Thoracic aorta (tissue), 2 donors: ENCODE measurements around the gene CLDN3. TPM values are rescaled to one million over a fixed set of nuclear protein-coding genes. Genes with fewer than 3 reads are reported as not detected.
"Not testable (repeated sequence)": the region's sequence is repeated elsewhere in the genome, so short reads cannot be mapped to it uniquely, and the experiment has no call there.

Source experiments
- ATAC-seq: fragments of 150-250 bp; one replicate; pipeline ENCODE4 v1.8.0; 2017; ENCODE audit warnings: low read depth; ENCODE audit not compliant: insufficient number of reproducible peaks, low FRiP score
- DNase-seq: peaks from one replicate; pipeline ENCODE4 v3.0.0-alpha.2; 2020; ENCODE audit warnings: low spot score
- H3K27ac ChIP-seq, 2 donors: fragments of 200-600 bp; sonication (generic); 1 replicate in 1 of 2; 2 replicates in 1 of 2; pipeline ENCODE4 v1.5.1; 2016; ENCODE audit warnings: mild to moderate bottlenecking in 2 of 2, moderate library complexity in 2 of 2
- H3K27me3 ChIP-seq: fragments of 200-600 bp; sonication (generic); replicated peaks from 2 replicates; pipeline ENCODE4 v1.6.0; 2016; ENCODE audit warnings: mild to moderate bottlenecking; ENCODE audit not compliant: insufficient read depth
- H3K36me3 ChIP-seq: fragments of 200-600 bp; sonication (generic); one replicate; pipeline ENCODE4 v1.5.1; 2016
- H3K4me1 ChIP-seq, 2 donors: fragments of 200-600 bp; sonication (generic); 1 replicate in 1 of 2; 2 replicates in 1 of 2; pipeline versions ENCODE4 v1.5.1 to v1.6.0; 2016; ENCODE audit warnings: low read depth in 2 of 2, mild to moderate bottlenecking in 1 of 2; ENCODE audit not compliant: control insufficient read depth in 1 of 2
- H3K4me3 ChIP-seq: fragments of 200-600 bp; sonication (generic); 2 replicates; pipeline ENCODE4 v1.5.1; 2016; ENCODE audit warnings: mild to moderate bottlenecking
- H3K9me3 ChIP-seq: fragments of 200-600 bp; sonication (generic); 2 replicates; pipeline ENCODE4 v1.5.1; 2016
- total RNA-seq, 2 donors: library from RNA; depleted of rRNA; stranded (reverse); fragments of >200 nt; gene quantifications; one replicate each; pipeline versions ENCODE4 v1.1.0 to v1.2.3, GENCODE V29; 2016
- TF ChIP-seq, protein P1 (sequence below): fragments of 200-600 bp; sonication (generic); IDR thresholded peaks from one replicate; pipeline ENCODE4 v1.5.1; 2019; ENCODE audit warnings: antibody characterized with exemption

Gene CLDN3
- total RNA-seq, 2 donors from 2014 or later: not detected

DNA sequence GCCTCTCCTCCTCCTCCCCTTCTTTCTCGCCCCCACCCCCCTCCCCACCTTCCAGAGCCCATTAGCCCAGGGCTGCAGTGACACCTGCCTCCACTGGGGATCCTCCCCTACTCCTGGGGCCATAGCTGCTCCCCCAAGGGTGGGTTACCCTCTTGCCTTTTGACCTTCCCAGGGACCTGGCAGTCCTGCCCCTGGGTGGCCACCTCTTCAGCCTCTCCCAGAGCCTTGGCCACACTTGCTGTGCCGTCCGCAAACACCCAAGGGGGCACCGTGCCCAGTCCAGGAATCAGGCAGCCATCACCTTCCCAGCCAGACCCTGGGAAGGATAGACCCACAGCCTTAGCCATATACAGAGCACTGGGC, 40.9 kb upstream of the CLDN3 start:
- Histone ChIP-seq H3K27ac (no peak overlapping the region), H3K27me3 (no peaks in the 10 kb centered on the region), H3K9me3 (no peaks in the 10 kb centered on the region), H3K36me3 (no peaks in the 10 kb centered on the region), H3K4me3 (no peak overlapping the region), H3K4me1 (no peaks in the 10 kb centered on the region)
- ATAC-seq: no peak
- TF ChIP-seq, protein P1, sequence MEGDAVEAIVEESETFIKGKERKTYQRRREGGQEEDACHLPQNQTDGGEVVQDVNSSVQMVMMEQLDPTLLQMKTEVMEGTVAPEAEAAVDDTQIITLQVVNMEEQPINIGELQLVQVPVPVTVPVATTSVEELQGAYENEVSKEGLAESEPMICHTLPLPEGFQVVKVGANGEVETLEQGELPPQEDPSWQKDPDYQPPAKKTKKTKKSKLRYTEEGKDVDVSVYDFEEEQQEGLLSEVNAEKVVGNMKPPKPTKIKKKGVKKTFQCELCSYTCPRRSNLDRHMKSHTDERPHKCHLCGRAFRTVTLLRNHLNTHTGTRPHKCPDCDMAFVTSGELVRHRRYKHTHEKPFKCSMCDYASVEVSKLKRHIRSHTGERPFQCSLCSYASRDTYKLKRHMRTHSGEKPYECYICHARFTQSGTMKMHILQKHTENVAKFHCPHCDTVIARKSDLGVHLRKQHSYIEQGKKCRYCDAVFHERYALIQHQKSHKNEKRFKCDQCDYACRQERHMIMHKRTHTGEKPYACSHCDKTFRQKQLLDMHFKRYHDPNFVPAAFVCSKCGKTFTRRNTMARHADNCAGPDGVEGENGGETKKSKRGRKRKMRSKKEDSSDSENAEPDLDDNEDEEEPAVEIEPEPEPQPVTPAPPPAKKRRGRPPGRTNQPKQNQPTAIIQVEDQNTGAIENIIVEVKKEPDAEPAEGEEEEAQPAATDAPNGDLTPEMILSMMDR: no peak
- no peak for DNase-seq

DNA sequence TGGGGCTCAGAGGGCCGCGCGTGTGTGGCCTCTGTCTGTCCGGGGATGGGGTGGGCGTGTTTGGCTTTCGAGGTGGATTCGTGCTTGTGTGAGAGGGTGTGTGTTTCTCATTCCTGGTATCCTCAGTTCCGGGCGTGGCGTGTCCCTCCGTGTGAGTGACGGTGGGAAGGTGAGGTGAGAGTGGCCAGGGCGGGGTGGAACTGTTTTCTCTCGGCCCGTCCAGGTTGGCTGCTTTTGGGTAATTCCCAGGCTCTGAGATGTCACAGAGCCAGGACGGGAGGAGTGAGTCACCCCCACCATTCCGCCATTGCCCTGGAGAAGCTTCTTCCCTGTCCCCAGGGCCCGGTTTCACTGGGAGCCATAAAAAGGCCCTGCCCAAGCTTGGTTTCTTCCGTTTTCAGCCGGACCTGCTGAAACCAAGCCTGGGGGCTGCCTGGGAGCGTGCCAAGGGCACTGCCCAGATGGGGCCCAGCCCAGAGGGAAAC, 39.4 kb upstream of the CLDN3 start:
- Histone ChIP-seq H3K4me3 (no peak overlapping the region), H3K9me3 (no peaks in the 10 kb centered on the region), H3K4me1 (no peaks in the 10 kb centered on the region), H3K27me3 (no peaks in the 10 kb centered on the region), H3K36me3 (no peaks in the 10 kb centered on the region), H3K27ac (no peak overlapping the region)
- ATAC-seq: no peak
- no peak for DNase-seq
- TF ChIP-seq, protein P1: no peak

DNA sequence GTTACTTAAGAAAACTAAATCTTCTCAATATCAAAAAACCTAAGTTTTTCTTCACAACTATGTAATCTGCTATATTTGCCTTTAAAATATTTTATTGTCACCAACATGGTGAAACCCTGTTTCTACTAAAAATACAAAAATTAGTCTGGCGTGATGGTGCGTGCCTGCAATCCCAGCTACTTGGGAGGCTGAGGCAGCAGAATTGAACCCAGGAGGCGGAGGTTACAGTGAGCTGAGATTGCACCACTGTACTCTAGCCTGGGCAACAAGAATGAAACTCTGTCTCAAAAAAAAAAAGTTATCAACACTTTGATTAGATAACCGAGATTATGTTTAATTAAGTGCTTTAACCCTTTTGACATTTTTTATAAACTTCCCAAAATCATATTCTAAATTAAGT, 32.4 kb upstream of the CLDN3 start:
- no peak overlapping the region for H3K4me3 ChIP-seq
- H3K4me1 ChIP-seq: no peaks in the 10 kb centered on the region
- H3K27ac ChIP-seq: no peak overlapping the region
- no peaks in the 10 kb centered on the region for H3K9me3 ChIP-seq
- no peaks in the 10 kb centered on the region for H3K36me3 ChIP-seq
- no peak for DNase-seq
- no peaks in the 10 kb centered on the region for H3K27me3 ChIP-seq
- TF ChIP-seq, protein P1: no peak
- no peak for ATAC-seq

DNA sequence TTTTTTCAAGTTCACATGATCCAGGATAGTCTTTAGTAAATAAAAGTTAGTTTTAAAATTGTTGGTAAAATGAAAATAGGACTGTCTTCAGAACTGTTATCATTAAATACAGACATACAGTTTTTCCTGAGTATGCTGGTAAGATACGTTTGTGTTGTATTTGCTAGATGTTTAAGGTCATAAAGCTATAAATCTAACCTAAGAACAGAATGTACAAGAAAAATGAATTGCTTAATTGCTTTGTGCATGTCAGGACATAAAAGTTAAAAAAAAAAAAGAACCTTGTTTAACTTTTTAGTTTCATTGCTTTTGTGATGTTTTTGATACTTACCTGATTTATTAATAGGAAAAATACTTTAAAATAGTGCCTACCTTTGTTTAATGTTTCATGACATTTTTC, 31.5 kb upstream of the CLDN3 start:
- Histone ChIP-seq H3K27ac (no peak overlapping the region), H3K4me3 (no peak overlapping the region), H3K36me3 (no peaks in the 10 kb centered on the region), H3K4me1 (no peaks in the 10 kb centered on the region), H3K9me3 (no peaks in the 10 kb centered on the region), H3K27me3 (no peaks in the 10 kb centered on the region)
- DNase-seq (no peak), ATAC-seq (no peak)
- TF ChIP-seq, protein P1: no peak

DNA sequence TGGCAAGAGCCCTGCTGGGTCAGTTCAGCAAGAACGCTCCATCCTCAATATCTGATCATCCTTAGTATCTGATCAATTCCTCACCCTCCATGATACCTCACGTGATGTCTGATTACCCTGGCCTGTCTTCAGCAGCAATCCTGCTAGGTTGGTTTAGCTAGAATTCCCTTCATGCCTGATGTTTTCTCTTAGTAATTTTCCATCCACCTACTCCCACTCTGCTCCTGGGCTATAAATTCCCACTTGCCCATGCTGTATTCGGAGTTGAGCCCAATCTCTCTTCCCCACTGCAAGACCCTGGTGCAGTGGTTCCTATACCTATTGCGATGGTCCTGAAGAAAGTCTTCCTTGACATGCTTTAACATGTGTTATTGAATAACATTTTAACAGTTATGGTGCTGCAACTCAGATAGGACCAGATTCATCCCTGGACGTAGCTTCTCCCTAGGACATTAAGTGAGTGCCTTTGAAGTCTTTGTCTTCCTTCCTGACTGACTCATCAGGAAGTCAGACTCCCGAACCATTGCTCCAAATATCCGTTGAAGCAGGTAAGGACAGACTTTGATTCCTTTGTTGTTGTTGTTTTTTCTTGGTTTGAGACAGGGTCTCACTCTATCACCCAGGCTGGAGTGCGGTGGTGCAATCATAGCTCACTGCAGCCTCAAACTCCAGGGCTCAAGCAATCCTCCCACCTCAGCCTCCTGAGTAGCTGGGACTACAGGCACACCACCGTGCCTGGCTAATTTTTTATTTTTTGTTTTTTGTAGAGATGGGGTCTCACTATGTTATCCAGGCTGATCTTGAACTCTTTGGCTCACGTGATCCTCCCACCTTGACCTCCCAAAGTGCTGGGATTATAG, 29.4 kb upstream of the CLDN3 start:
- TF ChIP-seq, protein P1: no peak
- Histone ChIP-seq H3K27ac (no peak overlapping the region), H3K9me3 (no peaks in the 10 kb centered on the region), H3K4me1 (no peaks in the 10 kb centered on the region), H3K27me3 (no peaks in the 10 kb centered on the region), H3K4me3 (no peak overlapping the region), H3K36me3 (no peaks in the 10 kb centered on the region)
- DNase-seq (no peak), ATAC-seq (no peak)

DNA sequence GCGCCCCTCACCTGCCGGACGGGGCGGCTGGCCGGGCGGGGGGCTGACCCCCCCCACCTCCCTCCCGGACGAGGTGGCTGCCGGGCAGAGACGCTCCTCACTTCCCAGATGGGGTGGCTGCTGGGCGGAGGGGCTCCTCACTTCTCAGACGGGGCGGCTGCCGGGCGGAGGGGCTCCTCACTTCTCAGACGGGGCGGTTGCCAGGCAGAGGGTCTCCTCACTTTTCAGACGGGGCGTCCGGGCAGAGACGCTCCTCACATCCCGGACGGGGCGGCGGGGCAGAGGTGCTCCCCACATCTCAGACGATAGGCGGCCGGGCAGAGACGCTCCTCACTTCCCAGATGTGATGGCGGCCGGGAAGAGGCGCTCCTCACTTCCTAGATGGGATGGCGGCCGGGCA, 27.1 kb upstream of the CLDN3 start:
- H3K36me3 ChIP-seq, DNase-seq, ATAC-seq, H3K4me1 ChIP-seq, H3K4me3 ChIP-seq, H3K9me3 ChIP-seq, H3K27me3 ChIP-seq, H3K27ac ChIP-seq: not testable (repeated sequence)

DNA sequence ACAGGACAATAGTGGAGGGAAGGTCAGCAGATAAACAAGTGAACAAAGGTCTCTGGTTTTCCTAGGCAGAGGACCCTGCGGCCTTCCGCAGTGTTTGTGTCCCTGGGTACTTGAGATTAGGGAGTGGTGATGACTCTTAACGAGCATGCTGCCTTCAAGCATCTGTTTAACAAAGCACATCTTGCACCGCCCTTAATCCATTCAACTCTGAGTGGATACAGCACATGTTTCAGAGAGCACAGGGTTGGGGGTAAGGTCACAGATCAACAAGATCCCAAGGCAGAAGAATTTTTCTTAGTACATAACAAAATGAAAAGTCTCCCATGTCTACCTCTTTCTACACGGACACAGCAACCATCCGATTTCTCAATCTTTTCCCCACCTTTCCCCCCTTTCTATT, 26.6 kb upstream of the CLDN3 start:
- H3K27ac ChIP-seq, H3K36me3 ChIP-seq, DNase-seq, H3K4me1 ChIP-seq, H3K4me3 ChIP-seq, ATAC-seq, H3K27me3 ChIP-seq, H3K9me3 ChIP-seq: not testable (repeated sequence)

DNA sequence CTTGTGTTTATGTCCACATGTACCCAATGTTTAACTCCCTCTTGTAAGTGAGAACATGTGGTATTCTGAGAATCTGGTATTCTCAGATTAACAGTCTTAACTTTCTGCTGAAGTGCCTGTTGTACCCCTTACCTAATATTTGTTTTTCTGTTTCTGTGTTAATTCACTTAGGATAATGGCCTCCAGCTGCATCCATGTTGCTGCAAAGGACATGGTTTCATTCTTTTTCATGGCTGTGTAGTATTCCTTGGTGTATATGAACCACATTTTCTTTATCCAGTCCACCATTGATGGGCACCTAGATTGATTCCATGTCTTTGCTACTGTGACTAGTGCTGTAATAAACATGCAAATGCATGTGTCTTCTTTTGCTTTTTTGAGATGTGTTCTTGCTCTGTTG, 25.1 kb upstream of the CLDN3 start:
- not testable (repeated sequence) for H3K36me3 ChIP-seq, H3K27me3 ChIP-seq, ATAC-seq, H3K4me3 ChIP-seq, H3K27ac ChIP-seq, DNase-seq, H3K9me3 ChIP-seq, H3K4me1 ChIP-seq
